Measurements from ENCODE around the gene FUT9.

The FUT9 gene

DNA sequence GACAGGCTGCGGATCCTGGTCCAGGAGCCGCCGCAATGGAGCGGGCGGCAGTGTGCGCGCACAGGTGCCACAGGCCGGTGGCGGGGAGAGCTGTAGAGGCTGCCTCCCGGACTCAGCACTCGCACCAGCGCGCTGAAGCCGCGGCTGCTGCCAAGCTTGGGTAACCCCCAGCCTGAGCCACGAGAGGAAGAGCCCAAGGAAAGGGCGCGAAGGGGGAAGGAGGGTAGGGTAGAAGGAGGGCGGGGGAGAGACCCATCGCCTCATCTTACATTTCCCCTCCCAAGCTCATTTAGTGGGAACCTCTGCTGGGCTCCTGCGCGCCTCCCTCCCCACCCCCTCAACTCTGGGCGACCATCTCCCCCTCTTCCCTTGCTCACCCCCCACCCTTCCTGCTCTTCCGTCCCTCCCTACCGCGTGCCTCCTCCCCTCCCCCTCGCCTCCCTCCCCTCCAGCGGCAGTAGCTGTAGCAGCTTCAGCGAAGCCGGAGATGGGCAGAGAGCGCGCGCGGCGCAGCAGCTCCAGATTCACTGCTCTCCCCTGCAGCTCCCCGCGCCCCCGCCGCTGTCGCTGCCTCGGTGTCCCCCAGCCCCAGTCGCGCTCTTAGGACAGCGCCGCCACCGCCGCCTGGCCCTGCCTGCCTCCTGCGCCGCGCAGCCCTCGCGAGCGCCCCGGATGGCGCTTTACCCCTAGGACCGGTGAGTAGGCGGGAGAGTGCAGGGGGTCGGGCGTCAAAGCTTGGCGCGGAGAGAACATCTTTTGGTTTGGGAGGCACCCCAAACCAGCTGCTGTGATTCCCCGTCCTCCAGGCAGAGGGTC is at the start of gene FUT9:
FUT9 (plus strand) TSS at position 457 of the 816 bp plus-strand sequence. CDS start 187,182 bp downstream, outside the sequence.
- DNase-seq, result peak; percentile 93

DNA sequence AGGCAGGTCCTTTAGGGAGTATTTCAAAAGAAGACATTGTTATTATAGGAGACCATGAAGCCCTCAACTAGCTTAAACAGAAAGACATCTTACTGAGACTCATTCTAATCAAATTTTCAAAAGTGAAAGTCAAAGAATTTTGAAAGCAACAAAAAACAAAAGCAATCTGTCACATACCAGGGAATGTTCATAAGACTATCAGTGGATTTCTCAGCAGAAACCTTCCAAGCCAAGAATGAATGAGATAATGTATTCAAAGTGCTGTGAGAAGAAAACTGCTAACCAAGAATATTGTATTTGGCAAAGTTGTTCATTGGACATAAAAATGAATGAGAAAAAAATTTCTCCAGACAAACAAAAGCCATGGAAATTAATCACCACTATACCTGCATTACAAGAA is 48.2 kb upstream of the FUT9 start:
- DNase-seq, result no peak

DNA sequence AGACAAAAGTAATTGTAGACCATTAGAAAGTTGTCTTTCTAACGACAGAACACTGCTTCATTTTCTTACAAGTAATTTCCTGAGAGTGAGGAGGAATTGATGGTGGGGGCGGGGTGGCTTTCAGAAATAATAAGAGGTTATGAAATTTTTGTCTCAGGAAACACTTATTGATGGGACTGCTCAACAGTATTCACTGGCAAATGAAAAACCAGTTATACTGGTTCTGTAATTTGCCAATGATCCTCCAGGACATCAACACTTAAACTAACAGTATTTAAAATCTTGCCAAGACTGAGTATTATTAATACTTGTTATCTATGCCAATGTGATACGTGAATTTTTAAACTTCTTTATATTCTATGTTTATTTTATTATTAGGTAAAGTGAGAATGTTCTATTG is 41.8 kb upstream of the FUT9 start:
- no peak for DNase-seq

DNA sequence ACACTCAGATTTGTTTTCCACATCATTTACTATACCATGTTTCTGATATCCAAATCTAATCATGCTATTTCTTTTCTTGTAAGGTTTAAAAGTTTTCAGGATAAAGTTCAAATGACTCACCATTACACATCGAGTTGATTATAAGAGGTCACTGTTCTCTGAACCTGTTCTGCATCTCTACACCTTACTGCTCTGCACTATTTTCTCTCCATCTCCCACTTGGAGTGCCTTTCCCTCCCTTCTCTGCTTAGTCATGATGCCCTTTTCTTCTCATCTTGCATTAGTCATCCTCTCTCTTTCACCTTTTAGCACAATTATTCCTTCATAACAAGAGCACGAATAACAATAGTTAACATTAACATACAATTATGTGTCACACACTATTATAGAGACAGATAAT is 37.5 kb upstream of the FUT9 start:
- DNase-seq, result no peak

DNA sequence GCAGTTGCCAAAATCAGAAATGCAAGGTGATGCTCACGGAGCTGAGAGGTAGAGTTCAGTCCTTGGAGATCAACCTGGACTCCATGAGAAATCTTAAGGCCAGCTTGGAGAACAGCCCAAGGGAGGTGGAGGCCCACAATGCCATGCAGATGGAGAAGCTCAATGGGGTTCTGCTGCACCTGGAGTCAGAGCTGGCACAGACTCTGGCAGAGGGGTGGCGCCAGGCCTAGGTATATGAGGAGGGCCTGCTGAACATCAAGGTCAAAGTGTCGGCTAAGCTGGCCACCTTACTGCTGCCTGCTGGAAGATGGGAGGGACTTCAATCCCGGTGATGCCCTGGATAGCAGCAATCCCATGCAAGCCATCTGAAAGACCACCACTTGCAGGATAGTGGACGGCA is 23.9 kb upstream of the FUT9 start:
- DNase-seq, result no peak

DNA sequence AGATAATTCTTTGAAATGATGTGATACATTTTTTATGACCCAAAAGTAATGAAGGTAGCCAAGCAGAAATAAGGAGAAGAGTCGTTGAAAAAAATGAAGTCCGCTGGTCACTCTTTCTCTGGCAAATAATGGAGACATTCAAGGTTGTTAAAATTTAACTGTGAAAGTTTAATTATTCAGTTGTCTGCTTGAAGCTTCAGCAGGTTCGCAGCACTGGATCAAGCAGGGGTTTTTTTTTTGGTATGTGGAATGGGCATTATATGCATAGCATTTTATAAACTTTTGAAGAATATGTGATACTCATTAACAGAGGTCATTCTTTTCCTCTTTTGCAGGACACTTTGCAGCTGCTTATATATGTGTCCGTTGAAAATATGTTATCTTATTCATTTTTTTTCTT is 21.6 kb upstream of the FUT9 start:
- DNase-seq, result no peak

DNA sequence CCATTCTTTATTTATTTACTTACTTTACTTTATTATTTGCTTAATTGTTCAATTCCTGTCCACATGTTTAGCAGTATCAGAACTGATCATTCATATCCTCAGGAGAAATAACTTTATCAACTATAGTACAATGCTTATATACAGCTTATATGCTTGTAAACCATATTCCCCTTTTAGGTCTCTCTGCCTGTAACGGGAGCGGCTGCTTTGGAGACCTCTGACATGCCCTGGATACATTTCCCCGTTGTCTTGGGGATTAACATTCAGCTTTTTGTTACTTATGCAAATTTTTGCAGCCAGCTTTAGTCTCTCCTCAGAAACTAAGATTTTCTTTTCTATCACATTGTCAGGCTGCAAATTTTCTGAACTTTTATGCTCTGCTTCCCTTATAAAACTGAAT is 17.6 kb upstream of the FUT9 start:
- no peak for DNase-seq

DNA sequence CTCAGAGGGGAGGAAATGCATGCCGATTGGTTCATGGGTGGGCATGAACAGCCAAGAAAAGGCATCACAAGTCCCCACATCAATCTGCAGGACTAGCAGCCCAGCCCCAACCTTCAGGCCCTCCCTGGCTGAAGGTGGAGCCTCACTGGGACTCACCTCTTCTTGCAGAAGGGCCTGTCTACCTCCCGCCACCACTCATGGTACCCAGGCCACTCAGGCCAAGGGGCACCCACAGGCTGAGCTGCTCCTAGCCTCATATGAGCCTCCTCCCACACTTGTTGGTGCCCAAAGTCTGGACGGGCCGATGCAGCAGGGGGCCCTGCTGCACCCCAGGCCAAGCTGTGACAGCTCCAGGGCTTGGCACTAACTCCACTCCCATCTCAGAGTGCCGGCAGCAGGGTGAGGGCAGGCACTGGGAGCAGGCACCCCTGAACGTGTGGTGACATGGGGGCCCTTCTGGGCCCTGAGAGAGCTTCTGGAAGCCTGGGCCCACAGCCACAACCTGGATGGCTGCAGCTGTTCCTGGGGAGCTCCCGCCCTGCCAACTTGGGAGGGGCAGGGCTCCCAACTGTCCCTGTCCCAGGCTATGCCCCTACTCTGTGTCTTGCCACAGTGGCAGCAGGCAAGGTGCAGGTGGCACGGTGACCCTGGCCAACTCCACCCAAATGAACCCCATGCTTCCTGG is 13.7 kb upstream of the FUT9 start:
- DNase-seq, result no peak

DNA sequence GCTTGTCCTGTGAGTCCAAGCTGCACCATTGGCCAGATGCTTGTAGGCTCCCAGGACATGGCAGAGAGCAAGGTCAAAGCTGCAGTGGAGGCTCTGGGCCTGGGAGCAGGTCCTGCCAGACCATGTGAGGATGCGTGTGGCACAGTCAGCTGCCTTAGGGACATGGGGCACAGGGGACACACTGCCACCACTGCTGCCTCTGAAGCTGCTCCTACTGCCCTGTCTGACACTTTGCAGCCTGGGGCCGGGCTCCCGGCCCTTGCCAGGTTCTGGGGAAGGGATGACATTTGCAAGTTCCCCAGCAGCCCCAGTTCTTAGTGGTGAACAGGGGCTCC is 13.2 kb upstream of the FUT9 start:
- DNase-seq, result no peak

DNA sequence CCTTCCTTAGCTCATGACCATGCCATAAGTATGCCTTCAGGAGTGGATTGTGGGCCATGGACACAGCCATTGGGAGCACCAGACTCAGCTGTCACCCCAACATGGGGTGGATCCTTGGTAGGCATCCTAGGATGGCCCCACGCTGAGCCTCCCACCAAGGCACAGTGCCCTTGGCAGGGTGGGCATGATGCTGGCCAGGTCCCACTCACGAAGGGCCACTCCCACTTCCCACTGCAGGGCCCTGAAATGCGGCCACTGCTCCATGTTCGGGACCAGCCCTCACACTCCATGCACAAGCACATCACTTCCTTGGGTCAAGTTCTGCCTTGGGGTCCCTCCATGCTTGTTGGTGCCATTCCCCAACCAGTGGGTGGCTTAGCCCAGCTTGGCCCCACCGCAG is 12.9 kb upstream of the FUT9 start:
- no peak for DNase-seq

DNA sequence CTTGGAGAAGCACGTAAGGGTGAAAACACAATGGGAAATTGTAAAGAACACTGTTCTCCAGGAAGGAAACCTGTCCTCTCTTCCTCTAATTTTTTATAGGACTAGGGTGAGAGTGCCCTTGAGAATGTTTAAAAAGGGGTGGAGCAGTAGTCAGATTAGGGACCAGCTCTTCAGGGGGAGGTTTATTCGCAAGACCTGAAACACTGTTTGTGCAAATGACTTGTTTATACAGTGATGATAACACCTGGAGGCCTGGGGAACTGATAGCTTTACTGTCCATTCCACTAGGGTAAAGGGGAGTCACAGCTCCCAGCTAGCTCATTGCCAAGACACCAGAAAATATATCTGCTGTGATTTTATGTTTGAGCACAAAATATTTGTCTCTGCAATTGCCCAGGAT is 8.1 kb upstream of the FUT9 start:
- no peak for DNase-seq

DNA sequence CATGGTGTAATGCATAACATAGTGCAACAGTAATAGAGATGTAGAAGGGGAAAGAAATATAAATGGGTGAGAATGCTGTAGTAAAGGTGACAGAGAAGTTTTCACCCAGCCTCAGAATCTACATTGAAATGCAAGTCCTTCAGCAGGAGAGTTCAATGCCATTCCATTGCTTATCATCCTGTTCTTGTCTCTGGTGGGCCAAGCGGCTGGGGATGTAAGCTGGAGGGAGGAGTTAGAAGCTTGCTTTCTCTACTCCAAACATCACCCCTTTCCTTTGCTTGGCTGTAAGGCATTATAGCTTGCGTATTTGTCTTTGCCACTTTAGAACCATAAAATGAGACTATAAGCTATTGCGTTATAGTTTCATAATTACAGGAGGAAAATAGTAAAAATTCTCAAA is 2.2 kb upstream of the FUT9 start:
- DNase-seq, result peak; percentile 18

DNA sequence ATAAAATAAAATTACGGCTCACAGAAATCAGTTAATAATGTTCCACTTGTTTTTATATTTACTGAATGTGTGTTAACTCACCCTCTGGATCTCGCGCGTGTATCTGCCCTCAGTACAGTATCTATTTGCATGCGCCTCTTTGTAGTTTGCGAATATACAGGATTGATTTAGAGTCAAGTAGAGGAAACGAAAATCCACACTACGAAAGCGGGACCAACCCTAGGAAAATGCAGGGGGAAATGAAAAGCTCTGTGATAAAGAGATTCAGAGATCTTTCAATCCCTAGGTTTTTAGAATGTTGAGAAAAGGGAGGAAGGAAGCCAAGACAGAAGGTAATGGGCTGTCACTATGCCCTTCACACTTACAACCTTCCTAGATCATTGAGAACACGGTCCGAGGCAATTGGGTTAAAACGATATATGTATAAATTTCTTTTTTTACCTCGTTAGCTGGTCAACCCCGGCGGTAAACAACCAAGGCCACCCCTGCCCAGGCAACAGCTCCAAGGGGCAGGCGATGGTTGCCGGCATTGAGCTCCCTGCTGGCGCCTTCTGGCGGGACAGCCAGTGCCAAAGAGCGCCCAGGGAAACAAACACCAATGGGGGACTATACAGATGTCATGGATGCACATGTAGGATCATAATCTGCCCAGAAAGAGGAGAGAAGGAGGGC is 792 bp upstream of the FUT9 start:
- DNase-seq, result peak; percentile 89

DNA sequence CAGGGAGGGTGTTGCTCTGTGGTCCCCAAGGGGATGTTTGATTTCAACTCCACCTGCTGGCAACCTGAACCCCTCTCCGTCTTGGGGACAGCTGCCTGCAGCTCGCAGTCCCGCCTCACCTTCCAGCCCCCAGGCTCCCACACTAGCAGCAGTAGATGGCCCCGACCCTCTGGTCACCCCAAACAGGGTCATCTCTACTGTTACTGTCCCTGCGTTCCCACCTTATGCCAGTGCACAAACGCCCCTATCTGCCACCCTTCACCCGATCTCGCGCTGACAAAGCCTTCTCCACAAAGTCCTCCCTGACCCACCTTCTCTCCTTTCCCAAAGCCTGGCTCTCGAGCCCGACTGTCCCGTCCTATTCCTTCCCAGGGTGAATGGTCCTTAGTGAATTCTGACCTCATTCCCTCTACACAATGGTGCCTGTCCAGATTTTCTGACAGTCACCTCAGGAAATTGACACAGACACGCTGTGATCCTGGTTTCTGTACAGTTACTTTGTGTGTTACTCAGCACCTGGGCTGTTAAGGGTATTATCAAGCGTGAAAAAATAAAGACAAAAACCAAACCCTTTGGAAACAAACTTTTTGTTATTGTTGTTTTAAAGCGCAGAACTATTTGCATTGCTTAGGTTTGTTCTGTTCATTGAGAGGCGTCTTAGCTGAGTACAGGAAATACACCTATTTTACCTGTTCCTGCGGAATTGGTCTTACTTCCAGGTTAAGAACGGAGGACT is 728 bp downstream of the FUT9 start:
- DNase-seq, result no peak

DNA sequence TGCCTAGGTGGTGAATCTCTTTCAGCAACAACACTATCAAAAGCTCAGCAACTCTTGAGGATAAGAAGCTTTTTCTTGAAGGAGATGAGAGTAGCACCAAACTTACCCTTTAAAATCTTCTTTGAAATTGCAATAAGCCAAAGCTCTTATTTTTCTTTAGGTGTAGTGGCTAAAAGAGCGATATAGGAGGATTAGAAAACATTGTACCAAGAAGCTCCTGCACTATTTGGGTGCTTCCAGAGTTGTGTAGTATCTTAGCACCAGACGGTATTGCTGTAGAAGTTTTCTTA is 1.2 kb downstream of the FUT9 start:
- peak; percentile 48 for DNase-seq

DNA sequence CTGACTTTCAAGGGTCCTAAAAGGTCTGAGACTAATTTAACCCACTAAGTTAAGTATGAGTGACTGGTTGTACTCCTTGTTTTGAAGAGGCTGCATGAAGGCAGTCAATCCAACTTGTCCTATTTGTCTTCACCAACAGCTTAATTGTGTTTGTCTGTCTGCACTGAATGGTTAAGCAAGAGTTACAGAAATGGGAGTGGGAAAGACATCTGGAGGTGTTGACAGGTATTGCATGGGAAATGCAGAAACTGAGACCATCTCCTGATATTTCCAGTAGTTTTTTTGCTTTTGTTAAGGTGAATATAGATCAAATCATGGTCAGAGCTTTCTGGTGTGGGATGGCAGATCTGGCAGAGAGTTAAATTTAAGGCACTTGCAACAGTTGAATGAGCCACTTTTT is 6.5 kb downstream of the FUT9 start:
- no peak for DNase-seq

DNA sequence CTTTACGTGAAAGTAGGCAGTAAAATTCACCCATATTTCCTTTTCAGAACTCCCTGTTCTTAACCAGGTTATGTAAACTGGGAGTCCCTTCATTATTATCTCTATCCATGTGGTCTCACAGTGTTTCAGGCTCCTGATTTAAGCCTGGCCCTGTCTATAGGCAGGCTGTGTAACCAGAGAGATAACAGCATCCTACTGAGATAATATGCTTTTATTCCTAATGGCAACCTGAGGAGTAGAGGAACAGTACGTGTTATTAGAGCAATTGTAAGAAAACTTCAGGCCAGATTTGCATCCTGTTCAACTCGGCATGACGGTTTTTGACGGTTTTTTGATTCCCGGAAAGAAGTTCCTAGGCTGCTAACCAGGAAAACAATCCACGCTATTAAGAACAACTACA is 16.9 kb downstream of the FUT9 start:
- no peak for DNase-seq

DNA sequence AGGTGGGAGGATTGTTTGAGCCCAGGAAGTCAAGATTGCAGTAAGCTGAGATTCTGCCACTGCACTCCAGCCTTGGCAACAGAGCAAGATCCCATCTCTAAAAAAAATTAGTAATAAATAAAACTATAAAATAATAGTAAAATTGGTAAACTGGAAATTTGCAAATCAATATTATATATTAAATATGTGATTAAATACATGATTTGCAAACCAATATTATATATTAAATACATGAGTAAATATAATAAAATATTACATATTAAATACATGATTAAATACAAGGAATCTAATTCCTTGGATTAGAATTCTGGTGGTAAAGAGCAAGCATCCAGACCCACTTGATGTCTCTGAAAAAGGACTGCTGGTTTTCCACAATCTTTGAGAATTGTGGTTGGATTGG is 35.8 kb downstream of the FUT9 start:
- DNase-seq, result no peak

DNA sequence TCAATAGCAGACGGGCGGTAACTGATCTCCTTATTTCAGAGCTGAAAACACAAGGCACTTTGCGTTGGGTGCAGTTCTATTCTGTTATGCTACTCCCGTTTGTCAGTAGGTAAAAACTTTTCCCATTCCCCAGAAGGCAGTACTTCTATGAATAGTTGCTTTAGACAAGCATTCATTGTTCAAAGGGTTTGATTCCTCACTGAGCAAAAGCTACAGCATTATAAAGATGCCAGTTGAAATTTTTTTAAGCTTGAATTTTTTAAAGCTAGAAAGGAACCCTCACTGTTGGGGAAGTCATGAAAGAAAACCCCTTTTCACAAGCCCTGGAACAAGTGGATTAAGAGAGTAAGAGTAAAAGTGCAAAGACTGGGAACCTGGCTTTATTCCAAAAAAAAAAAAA is 42.3 kb downstream of the FUT9 start:
- peak; percentile 59 for DNase-seq

DNA sequence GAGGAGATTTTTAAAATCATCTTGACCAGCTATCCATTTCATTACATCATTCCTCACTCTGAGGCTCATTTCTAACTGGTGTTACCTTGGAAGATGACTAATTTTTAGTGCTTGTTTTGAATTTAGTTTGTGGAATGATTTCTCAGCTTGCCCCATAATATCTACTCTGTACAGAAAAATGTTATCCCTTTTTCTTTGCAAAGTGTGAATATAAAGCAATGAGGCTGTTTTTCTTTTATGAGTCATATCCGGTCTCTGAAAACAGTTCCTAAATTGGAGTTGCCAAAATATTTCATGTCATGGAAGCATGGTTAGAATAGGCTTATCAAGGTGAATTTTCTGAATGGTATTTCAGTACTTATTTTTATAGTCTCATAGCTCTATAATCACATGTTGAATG is 43.8 kb downstream of the FUT9 start:
- DNase-seq, result no peak

DNA sequence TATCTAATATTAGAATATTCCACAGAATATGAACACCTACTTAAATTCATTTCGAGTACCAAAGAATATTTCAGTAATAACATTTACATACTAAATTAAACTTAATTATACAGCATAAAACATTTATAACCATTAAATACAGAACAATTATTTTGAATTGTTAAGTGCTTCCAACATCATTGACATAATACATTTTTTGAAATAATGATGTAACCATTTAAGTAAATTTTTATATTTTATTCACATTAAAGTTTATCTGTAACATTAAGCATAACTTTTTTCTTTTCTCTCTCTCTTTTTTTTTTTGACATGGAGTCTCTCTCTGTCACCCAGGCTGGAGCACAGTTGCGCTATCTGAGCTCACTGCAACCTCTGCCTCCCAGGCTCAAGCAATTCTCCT is 44.5 kb downstream of the FUT9 start:
- DNase-seq, result no peak

DNA sequence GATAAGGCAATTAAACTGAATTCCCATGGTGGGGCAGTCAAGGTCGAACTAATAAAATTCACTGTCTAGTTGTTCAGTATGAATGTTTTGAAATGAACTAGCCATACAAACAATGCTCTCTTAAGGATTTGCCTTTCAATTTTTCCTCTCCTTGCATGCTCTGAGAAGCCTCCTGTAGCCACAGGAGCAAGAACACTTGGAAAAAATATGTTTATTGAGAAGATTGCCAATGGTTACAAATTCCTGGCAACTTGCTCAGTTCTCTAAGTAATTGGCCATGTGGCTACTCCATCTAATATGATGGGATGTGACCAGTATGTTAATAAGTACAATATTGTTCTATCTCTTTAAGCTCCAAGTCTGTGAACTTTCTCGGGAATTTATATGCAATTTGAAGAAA is 49.4 kb downstream of the FUT9 start:
- peak; percentile 48 for DNase-seq

DNA sequence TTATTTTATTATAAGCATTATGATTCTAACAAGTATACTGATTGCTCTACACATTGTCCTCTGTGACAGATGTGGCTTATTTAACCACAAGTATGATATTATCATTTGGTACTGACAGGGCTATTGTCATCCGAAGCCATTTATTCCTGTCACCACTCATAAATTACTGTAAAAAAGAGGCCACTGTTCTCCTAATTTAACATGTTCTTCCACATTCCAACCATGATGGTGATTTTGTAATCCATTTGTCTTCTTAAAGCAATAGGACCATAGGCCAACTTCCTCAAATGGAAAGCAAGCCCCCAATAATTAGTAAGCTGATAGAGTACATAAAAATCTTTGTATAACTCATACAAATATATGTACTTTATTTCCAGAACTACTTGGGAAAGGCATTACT is 50.6 kb downstream of the FUT9 start:
- DNase-seq, result no peak

DNA sequence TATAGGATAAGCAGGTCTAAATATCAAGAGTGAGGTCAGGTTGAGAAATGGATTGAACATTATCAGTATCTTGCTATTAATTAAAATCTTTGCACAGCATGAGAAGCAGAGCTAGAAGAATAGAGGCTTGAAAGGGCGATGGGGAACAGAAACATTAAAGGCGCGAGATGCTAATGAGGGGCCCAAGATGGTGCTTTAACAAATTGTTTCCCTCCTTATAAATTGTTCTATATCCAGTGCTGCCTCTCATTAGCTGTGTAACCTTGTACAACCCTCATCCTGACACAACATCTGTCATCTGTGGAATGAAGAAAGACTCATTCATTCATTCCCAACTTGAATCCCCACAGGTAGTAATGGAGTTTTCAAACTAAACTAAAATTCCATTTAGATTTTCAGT is 57.8 kb downstream of the FUT9 start:
- no peak for DNase-seq
